GM21825 (cell line): ENCODE results near the gene AKT3.

Experiments
- ATAC-seq: cut with Tn5 transposase; IDR thresholded peaks from one replicate; pipeline ENCODE4 v1.9.1; 2021; ENCODE audit warnings: mild to moderate bottlenecking, moderate library complexity; ENCODE audit not compliant: unreplicated experiment

AKT3 gene

DNA sequence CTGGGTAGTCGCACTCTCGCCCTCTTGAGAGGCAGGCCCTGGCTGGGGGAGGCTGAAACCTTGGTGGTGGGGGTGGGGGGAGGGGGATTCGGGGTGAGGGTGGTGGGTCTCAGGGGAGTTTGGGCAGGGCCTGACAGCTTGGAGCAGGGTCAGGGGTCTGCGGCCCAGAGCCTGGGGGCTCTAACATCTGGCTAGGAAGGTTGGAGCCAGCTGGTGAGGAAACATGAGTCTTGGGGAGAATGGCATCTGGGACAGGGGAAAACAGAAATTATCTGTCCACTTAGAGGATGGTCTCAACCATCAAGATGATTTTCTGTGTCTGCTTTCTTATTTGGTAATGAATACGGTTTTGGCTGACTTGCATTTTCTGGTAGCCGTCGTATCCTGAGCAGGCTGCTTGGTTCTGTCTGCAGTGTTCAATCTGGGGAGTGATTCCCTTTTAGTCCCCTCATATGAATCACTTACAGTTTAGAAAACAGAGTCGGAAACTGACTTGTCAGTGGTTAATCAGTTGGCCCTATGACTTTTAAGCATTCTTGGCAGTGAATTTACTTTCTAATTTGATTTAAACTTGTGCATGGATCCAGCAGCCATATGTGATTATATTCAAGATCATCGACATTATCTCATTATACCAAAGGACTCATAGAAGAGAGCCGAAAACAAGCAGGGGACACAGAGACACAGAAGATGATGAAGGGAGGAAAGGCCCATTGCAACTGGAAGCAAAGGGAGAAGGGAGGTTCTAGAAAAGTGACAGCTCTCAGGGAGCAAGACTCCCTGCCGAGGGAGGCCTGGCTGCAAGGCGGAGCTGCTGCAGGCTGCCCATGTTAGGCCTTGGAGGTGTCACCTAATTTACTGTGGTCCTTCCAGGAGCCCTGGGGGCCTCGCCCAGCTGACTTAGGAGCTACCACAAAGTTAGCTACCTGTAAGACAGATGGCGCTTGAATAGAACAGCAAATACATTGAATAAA is 356.6 kb downstream of the AKT3 start:
- ATAC-seq: no peak

GRCh38 chr1:243490748-243491686 is 359.0 kb downstream of the AKT3 start:
- no peak for ATAC-seq

GRCh38 chr1:243489681-243490546 is 360.1 kb downstream of the AKT3 start:
- ATAC-seq: no peak

- no peak for ATAC-seq
Measured at GRCh38 chr1:243489158-243489527, 360.9 kb downstream of the AKT3 start.

DNA sequence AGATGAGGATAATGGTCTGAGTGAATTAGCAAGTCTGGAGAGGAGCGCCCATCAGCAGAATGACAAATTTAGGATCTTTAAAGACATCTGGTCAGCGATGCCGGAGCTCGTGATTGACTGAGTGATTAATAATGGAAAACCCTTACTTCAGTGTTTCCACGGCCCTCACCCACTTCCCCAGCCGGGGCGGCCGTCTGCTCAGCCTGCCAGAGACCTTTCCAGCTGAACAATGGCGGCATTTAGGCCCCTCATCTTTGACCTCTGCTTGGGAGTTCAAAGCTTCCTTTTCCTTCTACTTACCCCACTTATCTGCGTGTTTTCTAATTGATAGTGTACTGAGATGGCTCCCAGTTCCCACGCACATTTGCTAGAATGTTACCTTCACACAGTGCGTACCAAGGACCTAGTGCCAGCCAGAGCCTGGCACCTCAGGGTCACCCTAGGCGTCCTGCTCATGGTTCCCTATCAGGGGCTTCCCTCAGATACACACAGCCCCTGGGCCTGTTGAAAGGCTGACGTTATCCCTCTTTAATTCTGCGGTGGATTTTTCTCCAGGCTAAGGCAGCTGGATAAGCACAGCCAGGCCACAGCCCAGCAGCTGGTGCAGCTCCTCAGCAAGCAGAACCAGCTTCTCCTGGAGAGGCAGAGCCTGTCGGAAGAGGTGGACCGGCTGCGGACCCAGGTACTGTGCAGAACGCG is 361.4 kb downstream of the AKT3 start:
- ATAC-seq: no peak

GRCh38 chr1:243487649-243488227 is 362.3 kb downstream of the AKT3 start:
- ATAC-seq: no peak

DNA sequence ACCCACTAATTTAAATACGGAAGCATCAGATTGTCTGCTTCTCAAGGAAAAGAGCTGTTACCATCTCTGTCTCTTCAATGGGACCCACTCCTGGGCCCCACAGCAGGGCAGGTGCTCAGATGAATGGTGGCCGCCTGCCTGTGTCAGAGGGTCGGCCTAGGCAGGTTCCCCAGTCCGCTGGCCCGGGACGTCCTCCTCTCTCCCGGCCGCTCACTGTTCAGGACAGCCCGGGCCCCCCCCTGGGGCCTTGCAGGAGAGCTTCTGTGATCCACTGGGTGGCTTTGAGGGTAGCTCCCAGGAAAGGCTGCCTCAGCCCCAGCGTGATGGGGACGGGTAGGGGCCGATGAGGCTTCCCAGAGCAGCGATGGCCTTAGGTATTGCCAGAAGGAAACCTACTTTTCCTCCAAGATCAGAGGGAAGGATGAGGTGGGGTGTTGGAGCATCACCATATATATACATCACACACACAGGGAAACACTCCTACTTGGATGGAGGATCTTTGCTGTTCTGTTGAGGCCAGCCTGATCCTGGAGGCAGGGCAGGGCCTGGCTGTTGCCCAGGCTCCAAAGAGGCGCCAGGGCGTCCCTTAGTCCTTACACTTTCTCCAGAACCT is 362.9 kb downstream of the AKT3 start:
- no peak for ATAC-seq

- no peak for ATAC-seq
Measured at GRCh38 chr1:243483952-243484351, 366.1 kb downstream of the AKT3 start.

- no peak for ATAC-seq
Measured at GRCh38 chr1:243483071-243483771, 366.8 kb downstream of the AKT3 start.

GRCh38 chr1:243482141-243483022 is 367.7 kb downstream of the AKT3 start:
- ATAC-seq: no peak

DNA sequence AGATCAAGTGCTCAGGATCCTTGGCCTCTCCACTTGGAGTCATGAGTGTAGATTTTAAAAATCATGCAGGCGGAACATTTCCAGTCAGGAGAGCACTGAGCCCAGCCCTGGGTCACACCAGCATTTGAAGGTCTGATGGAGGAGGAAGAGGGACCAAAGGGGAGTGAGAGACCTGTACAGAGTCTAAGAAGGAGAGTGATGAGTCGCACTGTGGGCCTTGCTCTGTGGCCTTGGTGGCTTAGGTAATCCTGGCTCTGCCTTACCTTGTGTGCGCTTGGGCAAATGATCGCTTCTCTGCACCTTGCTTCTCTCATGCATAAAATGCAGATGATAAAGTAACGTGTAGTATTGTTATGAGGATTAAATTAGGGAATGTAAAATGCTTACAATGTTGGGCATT is 368.9 kb downstream of the AKT3 start:
- ATAC-seq: no peak

GRCh38 chr1:243477731-243478290 is 372.2 kb downstream of the AKT3 start:
- ATAC-seq: no peak

- no peak for ATAC-seq
Measured at GRCh38 chr1:243475966-243476365, 374.1 kb downstream of the AKT3 start.

DNA sequence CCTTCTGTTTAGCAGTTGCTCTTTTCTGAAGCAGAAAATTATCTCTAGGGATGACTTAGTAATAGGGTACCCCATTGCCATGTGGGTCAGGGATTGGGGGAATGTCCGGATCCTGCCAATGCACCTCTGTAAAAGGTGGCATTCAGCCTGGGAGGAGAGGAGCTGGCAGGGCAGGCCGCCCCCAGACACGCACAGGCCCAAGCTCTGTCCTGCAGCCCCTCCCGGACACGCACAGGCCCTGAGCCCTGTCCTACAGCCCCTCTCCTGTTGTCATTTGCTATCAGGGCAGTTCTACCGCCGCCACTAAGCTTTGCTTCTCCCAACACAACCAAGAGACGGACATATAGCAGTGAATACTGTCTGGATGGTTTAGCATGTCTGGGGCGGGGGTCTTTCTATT is 375.1 kb downstream of the AKT3 start:
- ATAC-seq: no peak

DNA sequence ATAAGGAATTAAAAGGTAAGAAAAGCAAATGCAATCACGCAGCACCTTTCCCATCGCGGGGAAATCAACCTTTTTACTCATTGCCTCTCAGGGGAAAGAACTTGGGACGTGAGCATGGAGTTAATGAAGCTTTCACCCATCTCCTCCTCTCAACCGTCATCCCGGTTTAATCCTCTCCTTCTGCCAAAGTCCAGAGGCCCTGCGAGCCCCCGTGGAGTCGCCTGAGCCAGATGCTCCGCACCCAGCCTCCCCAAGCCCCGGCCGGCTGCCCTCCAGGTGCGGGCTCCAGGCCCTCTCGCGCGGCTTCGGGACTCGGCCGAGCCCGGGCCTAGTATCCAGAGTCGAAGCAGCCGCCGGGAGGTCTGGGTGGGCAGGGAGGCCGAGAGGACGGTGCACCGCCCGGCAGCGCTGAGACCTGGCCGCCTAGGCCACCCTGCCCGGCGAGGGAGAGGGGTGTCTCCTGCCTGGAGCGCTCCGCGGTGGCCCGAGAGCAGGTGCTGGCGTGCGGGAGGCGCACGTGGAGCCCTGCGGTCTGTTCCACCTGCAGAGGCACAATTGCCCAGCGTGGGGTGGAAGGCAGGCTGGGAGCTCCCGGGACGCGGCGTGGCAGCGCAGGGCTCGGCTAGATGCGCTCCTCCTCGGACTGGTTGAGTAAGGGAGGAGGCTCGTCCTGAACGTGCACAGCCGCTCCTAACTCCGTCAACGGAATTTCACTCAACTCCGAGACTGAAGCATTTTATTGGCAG is 375.7 kb downstream of the AKT3 start:
- ATAC-seq: no peak

GRCh38 chr1:243473227-243474135 is 376.6 kb downstream of the AKT3 start:
- ATAC-seq: no peak
